HG03378 (cell line): Measurements from ENCODE around the gene NGDN.
"Not testable (repeated sequence)": the region's sequence is repeated elsewhere in the genome, so short reads cannot be mapped to it uniquely, and the experiment has no call there.

Experiments
- ATAC-seq: cut with Tn5 transposase; IDR thresholded peaks from one replicate; pipeline ENCODE4 v1.9.1; 2021; ENCODE audit warnings: mild to moderate bottlenecking, moderate library complexity; ENCODE audit not compliant: unreplicated experiment

NGDN gene

GRCh38 chr14:23438101-23438971 lies 31.2 kb upstream of the NGDN start:
- no peak for ATAC-seq

DNA sequence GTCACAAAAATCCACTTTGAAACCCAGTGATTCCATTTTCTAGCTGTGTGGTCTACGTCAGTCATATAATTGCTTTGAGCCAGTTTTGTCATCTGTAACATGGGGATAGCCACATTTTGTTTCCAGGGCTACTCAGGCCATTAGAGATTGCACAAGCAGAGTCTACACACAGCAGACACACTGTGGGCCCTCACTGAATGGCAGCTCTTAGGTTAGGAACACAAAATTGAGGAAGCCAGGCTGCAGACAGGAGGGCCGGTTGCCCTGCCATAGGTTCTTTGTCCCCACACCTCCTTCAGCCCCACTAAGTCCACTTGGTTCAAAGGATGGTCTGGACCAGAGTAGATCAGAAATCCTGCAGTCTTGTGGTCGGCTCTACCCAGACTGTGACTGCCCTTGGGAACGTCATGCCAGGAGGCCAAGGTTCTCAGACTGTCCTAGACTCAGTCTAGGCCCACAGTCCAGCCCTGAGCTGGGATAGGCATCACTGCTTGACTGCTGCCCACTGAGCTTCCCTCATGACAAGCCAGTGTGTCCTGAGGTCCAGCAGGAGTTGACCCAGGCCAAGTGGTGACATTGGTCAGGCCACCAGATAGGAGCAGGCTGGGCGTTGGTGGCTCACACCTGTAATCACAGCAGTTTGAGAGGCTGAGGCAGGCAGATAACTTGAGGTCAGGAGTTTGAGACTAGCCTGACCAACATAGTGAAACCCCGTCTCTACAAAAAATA lies 30.2 kb upstream of the NGDN start:
- ATAC-seq = no peak

- no peak for ATAC-seq
Observed at GRCh38 chr14:23441076-23441475, 28.4 kb upstream of the NGDN start.

- ATAC-seq = no peak
Observed at GRCh38 chr14:23442721-23443356, 26.7 kb upstream of the NGDN start.

DNA sequence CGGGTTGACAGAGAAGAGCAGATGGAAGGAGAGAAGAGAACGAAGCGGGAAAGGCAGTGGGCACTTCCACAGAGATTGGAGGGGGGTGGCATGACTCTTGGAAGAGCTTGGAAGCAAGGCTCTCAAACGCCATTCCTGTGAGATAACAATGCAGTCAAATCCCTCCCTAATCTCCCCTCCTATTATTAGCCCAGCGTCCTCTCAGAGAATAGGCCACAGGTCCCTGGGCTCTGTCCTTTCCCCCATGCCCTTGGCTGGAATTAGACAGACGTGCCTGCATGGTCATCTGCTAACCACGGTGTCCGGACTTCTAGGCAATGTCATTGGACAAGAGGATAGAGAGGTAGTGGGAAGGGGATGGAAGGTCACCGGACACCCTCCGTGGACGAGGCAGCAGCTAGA lies 26.1 kb upstream of the NGDN start:
- no peak for ATAC-seq

DNA sequence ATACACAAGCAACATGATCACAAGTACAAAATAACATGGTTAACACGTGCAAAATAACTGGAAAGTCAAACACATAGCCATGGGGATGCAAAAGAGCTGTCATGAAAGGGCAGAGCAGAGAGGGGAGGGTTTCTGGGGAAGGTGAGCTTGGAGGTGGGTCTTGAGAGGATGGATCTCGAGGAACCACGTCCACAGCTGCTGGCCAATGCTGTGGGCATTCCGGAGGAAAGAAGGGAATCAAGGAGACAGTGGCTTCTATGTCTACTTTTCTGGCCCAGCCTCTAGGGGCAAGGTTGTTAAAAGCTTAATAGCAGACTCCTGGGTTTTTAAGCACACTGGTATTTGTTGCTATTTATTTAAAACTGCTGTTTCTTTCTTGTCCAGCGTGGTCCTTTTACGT lies 25.6 kb upstream of the NGDN start:
- no peak for ATAC-seq

GRCh38 chr14:23444314-23444713 lies 25.2 kb upstream of the NGDN start:
- ATAC-seq = no peak

DNA sequence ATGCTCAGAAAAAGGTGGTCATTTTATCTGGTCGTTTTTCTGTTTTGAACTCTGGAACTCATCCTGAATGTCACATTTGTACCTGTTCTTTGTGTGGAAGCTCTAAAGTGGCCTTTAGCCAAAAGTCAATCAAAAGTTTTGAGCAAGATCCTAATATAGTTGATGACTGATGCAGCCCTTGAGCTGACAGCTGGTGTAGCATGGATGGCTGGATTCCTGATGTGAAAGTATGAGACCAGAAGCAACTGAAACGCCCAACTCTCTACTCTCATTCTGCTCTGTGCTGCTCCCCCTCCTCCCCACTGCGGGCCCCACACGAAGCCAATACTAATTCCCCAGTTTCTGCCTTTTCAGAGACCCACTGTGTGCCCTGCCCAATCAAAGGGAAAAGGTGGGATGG lies 23.7 kb upstream of the NGDN start:
- ATAC-seq = no peak

- ATAC-seq = no peak
Observed at GRCh38 chr14:23446291-23446851, 23.1 kb upstream of the NGDN start.

DNA sequence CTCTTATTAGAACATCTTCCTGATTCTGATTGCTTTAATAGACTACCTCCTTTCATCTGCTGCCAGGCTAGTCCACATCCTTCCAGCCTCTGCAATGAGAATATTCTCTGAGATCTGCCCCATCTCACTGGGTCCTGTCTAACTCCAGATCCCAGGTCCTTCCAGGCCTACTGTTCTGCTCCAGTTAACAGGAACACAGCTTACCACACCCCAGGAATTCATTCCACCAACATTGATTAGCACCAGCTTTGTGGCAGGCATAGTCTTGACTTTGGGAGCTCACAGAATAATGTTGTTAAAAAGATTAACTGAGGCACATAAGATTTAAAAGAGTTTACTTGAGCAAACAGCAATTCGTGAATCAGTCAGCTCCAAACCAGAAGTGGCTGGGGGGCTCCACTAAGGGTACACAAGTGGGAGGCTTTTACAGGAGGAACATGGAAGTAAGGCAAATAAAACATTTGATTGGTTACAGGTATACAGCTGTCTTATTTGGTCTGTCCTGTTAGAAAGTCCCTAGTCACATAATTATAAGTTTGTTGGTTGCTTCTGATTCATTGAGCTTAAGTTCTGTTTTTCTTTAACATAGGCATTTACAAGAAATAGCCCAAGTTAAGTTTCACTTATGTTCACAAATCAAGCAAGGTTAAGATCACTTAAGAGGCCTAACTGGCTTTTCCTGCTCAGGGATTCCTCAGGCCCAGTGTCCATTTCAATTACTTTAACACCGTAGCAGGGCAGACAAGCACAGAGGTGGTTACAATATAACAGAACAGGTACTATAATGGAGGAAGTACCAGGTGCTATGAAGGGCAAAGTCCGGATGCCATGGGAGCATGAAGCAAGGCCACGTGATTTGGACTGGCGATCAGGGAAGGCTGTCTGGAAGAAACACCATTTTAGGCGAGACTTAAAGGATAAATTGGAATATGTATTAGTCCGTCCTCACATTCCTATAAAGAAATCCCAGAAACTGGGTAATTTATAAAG lies 21.8 kb upstream of the NGDN start:
- ATAC-seq = no peak

DNA sequence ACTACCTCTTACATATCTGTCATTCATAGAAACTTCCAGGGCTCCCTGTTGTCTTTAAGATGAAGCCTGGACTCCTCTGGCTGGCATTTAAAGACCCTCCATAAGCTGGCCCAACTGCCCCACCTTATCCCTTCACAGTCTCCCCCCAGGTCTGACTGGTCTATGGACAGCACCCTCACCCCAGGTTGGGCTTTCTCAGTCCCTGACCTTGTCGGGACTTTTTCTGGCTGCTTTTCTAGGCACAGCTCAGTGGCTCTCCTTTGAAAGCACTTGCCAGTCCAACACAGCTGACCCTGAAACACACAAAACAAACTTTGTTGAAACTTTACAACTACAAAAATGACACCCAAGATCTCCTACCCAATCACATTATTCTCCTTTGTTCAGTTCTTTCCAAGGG lies 20.2 kb upstream of the NGDN start:
- no peak for ATAC-seq

DNA sequence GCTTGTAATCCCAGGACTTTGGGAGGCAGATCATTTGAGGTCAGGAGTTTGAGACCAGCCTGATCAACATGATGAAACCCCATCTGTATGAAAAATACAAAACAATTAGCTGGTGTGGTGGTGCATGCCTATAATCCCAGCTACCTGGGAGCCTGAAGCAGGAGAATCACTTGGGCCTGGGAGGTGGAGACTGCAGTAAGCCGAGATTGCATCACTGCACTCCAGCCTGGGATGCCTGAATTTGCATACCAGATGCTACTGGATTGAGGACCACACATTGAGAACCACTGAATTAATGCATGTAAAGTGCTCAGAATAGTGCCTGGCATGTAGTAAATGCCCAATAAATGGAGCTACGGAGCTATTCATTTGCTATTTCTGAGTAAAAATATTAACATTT lies 19.1 kb upstream of the NGDN start:
- no peak for ATAC-seq

- ATAC-seq = no peak
Observed at GRCh38 chr14:23452237-23452636, 17.3 kb upstream of the NGDN start.

DNA sequence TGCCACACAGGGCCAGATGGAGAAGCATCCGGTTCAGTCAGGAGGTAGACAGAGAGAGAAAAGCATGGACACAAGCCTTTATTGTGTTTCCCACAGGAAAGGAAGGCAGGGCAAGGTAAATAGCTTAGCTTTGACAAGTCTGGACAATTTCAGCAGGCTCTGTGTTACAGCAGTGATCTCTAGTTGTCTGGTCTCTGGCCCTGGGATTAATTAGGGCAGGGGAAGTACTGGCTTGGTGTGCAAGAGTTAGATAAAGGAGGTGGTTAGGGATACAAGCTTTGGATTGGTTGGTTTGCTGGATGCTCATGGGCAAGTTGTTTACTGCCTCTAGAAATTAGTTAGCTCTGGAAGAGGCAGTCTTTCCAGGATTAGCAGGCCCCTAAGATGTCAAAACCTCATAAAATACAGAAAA lies 15.1 kb upstream of the NGDN start:
- no peak for ATAC-seq

GRCh38 chr14:23456883-23457586 lies 12.5 kb upstream of the NGDN start:
- ATAC-seq = not testable (repeated sequence)

- ATAC-seq = no peak
Observed at GRCh38 chr14:23457587-23458445, 11.7 kb upstream of the NGDN start.

GRCh38 chr14:23460960-23461359 lies 8.5 kb upstream of the NGDN start:
- no peak for ATAC-seq

DNA sequence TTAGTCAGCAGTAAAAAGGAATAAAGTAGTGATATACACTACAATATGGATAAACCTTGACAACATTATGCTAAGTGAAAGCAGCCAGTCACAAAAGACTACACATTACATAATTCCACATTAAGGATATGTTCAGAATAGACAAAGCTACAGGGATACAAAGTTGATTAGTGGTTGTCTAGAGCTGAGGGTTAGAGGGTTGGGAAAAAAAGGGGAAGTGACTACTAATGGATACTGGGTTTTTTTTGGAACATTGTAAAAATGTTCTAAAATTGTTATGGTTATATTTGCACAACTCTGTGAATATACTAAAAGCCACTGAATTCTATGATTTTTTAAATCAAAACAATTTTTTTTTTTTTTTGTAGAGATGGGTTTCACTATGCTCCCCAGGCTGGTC lies 4.8 kb upstream of the NGDN start:
- no peak for ATAC-seq

- ATAC-seq = no peak
Observed at GRCh38 chr14:23465261-23465660, 4.2 kb upstream of the NGDN start.
